K562 (cell line): ENCODE results near the gene ISOC1. TPM values are rescaled to one million over a fixed set of nuclear protein-coding genes. Genes with fewer than 3 reads are reported as not detected.

Experiments used
- CC2D1A ChIP-seq: fragments of 450-650 bp; IDR thresholded peaks from 2 replicates; pipeline ENCODE4 v1.6.1; 2017; ENCODE audit warnings: mild to moderate bottlenecking
- CTCF ChIP-seq, 3 experiments: IDR thresholded peaks in 2 of 3; conservative IDR thresholded peaks in 1 of 3; 2 replicates each; pipeline ENCODE4 v1.5.1; 2011 to 2012; ENCODE audit warnings: low read length in 3 of 3, mild to moderate bottlenecking in 3 of 3, control low read depth in 2 of 3, improper control_type of control experiment in 1 of 3, inconsistent platforms in 1 of 3, low read depth in 1 of 3, mixed read lengths in 1 of 3, moderate library complexity in 1 of 3; ENCODE audit not compliant: insufficient read depth in 2 of 3
- CXXC5 ChIP-seq: fragments of 250-450 bp; sonication (Bioruptor Pico); IDR thresholded peaks from 2 replicates; pipeline ENCODE4 v1.8.0; 2022; ENCODE audit warnings: inconsistent platforms, mild to moderate bottlenecking, moderate library complexity
- ETV6 ChIP-seq, 3 experiments: fragments of 150-350 bp in 1 of 3; sonication (generic) in 1 of 3; formaldehyde crosslinking in 1 of 3; IDR thresholded peaks; 2 replicates each; pipeline versions ENCODE4 v1.6.1 to v1.8.0; 2014 to 2022; ENCODE audit warnings: borderline replicate concordance in 2 of 3, low read depth in 2 of 3, antibody characterized with exemption in 1 of 3, low read length in 1 of 3, mild to moderate bottlenecking in 1 of 3, missing genetic modification reagents in 1 of 3
- FOXJ2 ChIP-seq: fragments of 200-800 bp; sonication (Bioruptor generic); IDR thresholded peaks from 2 replicates; pipeline ENCODE4 v1.6.1; 2016; ENCODE audit warnings: missing genetic modification characterization, missing compliant biosample characterization
- FOXP4 ChIP-seq: sonication (generic); formaldehyde crosslinking; IDR thresholded peaks from 2 replicates; pipeline ENCODE4 v1.8.0; 2022; ENCODE audit warnings: mild to moderate bottlenecking, missing genetic modification reagents, borderline replicate concordance
- GATAD2B ChIP-seq: fragments of 450-650 bp; IDR thresholded peaks from 2 replicates; pipeline ENCODE4 v1.6.1; 2017; ENCODE audit warnings: mild to moderate bottlenecking, borderline replicate concordance
- GTF2E2 ChIP-seq: fragments of 200-800 bp; sonication (Bioruptor generic); IDR thresholded peaks from 2 replicates; pipeline ENCODE4 v1.6.1; 2016; ENCODE audit warnings: missing genetic modification characterization, missing compliant biosample characterization
- MTA1 ChIP-seq: fragments of 450-650 bp; IDR thresholded peaks from 2 replicates; pipeline ENCODE4 v1.6.1; 2017; ENCODE audit warnings: borderline replicate concordance
- MYBL2 ChIP-seq, 2 experiments: fragments of 450-650 bp in 1 of 2; sonication (generic) in 1 of 2; formaldehyde crosslinking in 1 of 2; IDR thresholded peaks; 2 replicates each; pipeline versions ENCODE4 v1.6.1 to v1.8.1; 2017 to 2022; ENCODE audit warnings: borderline replicate concordance in 1 of 2, inconsistent platforms in 1 of 2, low read depth in 1 of 2, mild to moderate bottlenecking in 1 of 2, missing genetic modification reagents in 1 of 2, moderate library complexity in 1 of 2
- NRF1 ChIP-seq, 2 experiments: fragments of 450-650 bp; IDR thresholded peaks in 1 of 2; conservative IDR thresholded peaks in 1 of 2; 2 replicates each; pipeline ENCODE4 v1.6.1; 2014; ENCODE audit warnings: mild to moderate bottlenecking in 2 of 2
- PATZ1 ChIP-seq: fragments of 250-450 bp; sonication (Bioruptor Pico); IDR thresholded peaks from 2 replicates; pipeline ENCODE4 v1.5.0; 2020; ENCODE audit warnings: mild to moderate bottlenecking, borderline replicate concordance
- POLR2G ChIP-seq: fragments of 200-400 bp; formaldehyde crosslinking; IDR thresholded peaks from 2 replicates; pipeline ENCODE4 v1.6.1; 2017; ENCODE audit warnings: low read depth, mild to moderate bottlenecking, antibody characterized with exemption, low read length, moderate library complexity
- RBM22 ChIP-seq: fragments of 200-400 bp; formaldehyde crosslinking; IDR thresholded peaks from 2 replicates; pipeline ENCODE4 v1.6.1; 2018; ENCODE audit warnings: low read length, low read depth; ENCODE audit not compliant: poor library complexity, severe bottlenecking
- SIN3B ChIP-seq: fragments of 450-650 bp; IDR thresholded peaks from 2 replicates; pipeline ENCODE4 v1.6.1; 2017; ENCODE audit warnings: low read depth, mild to moderate bottlenecking, moderate library complexity
- TEAD1 ChIP-seq, 2 experiments: fragments of 450-650 bp in 1 of 2; sonication (generic) in 1 of 2; formaldehyde crosslinking; IDR thresholded peaks; 2 replicates each; pipeline versions ENCODE4 v1.4.0 to v1.8.0; 2020 to 2022; ENCODE audit warnings: mild to moderate bottlenecking in 2 of 2, missing genetic modification reagents in 1 of 2
- XRCC3 ChIP-seq: fragments of 450-650 bp; IDR thresholded peaks from 2 replicates; pipeline ENCODE4 v1.6.1; 2017; ENCODE audit warnings: mild to moderate bottlenecking, moderate library complexity
- ZBED1 ChIP-seq: IDR thresholded peaks from 2 replicates; pipeline ENCODE4 v1.6.1; 2014
- ZFPM2 ChIP-seq: fragments of 250-450 bp; sonication (Bioruptor Pico); IDR thresholded peaks from 2 replicates; pipeline ENCODE4 v1.5.1; 2022; ENCODE audit warnings: mild to moderate bottlenecking
- ZNF140 ChIP-seq: fragments of 250-450 bp; sonication (Bioruptor Pico); IDR thresholded peaks from 2 replicates; pipeline ENCODE4 v1.8.0; 2021; ENCODE audit warnings: moderate library complexity, mild to moderate bottlenecking, inconsistent platforms
- ZNF431 ChIP-seq: sonication (generic); formaldehyde crosslinking; IDR thresholded peaks from 2 replicates; pipeline ENCODE4 v1.8.0; 2022; ENCODE audit warnings: mild to moderate bottlenecking, missing genetic modification reagents
- polyA plus RNA-seq, 8 experiments: library from polyadenylated mRNA; depleted of rRNA in 4 of 8; stranded (reverse) in 5 of 8; unstranded in 3 of 8; fragments of >200 nt; fragmentation: Nextera tagmentation in 2 of 8; fragmentation: Illumina TruSeq in 1 of 8; extraction: Ambion mirVana in 2 of 8; extraction: Trizol in 1 of 8; gene quantifications; 2 replicates each; pipeline versions ENCODE4 v1.2.1 to v1.2.3, GENCODE V29; 2011 to 2014; ENCODE audit warnings: inconsistent platforms in 1 of 8, missing spikeins in 1 of 8
- total RNA-seq, 7 experiments: library from RNA; depleted of rRNA in 6 of 7; stranded (reverse); fragments of >200 nt in 6 of 7; fragmentation: Illumina TruSeq in 2 of 7; extraction: Trizol in 2 of 7; gene quantifications; 2 replicates each; pipeline versions ENCODE4 v1.2.1 to v1.2.3, GENCODE V29; 2011 to 2021; ENCODE audit warnings: low replicate concordance in 1 of 7

The ISOC1 gene
- total and polyA plus RNA-seq, 9 of the 15 experiments (the other 6 are each of a cell fraction or from before 2014, with no cell fraction given) = 14.0 to 67.9 (median 51.3) TPM

GRCh38 chr5:129094087-129094923, at the start of gene ISOC1 (continued):
- peak; percentile 72 for TF ChIP-seq GATAD2B
- TF ChIP-seq XRCC3 = no peak
- peak; percentile 68 for TF ChIP-seq MTA1
- no peak for TF ChIP-seq ZFPM2 (CRISPR knock-in tag)
- 0 out of 4 replicates have a peak, but pooled peaks of 1 of the 2 experiments have one; percentile 9 for TF ChIP-seq TEAD1 (CRISPR knock-in tag; IDR thresholded peaks at IDR 0.05)
- 0 out of 2 replicates have a peak, but pooled peaks have one; percentile 53 for TF ChIP-seq PATZ1 (CRISPR knock-in tag)
- TF ChIP-seq CXXC5 = peak; percentile 90
- TF ChIP-seq ZBED1 = no peak
- TF ChIP-seq ZNF431 (CRISPR knock-in tag) = peak; percentile 79
- TF ChIP-seq SIN3B = peak; percentile 10; the same call in 1 of the 2 replicates
- TF ChIP-seq POLR2G = peak; percentile 97
- TF ChIP-seq MYBL2 (IDR thresholded peaks at IDR 0.05; ENCODE audit: low read depth) = no peak
- TF ChIP-seq MYBL2 (CRISPR knock-in tag; IDR thresholded peaks at IDR 0.05; ENCODE audit: borderline replicate concordance) = no peak
- TF ChIP-seq ZNF140 (CRISPR knock-in tag) = no peak
- peak; percentile 93 to 94 for TF ChIP-seq NRF1 (conservative IDR thresholded peaks at IDR 0.05 in 1 of 2, IDR thresholded peaks at IDR 0.05 in 1 of 2)
- TF ChIP-seq CTCF (IDR thresholded peaks at IDR 0.05 in 2 of 3, conservative IDR thresholded peaks at IDR 0.05 in 1 of 3; ENCODE audit: insufficient read depth in 2 of 3, low read depth in 1 of 3, low read length in 3 of 3) = peak; percentile 28 to 48 (median 35); a peak in 3 of 6 replicates
- no peak for TF ChIP-seq CC2D1A
- no peak for TF ChIP-seq ETV6 (IDR thresholded peaks at IDR 0.05; ENCODE audit: borderline replicate concordance in 1 of 2, low read depth in 2 of 2, low read length in 1 of 2)
- peak; percentile 80; the same call in 1 of the 2 replicates for TF ChIP-seq ETV6 (CRISPR knock-in tag; IDR thresholded peaks at IDR 0.05; ENCODE audit: borderline replicate concordance)
- no peak; the same call in 1 of the 2 replicates for TF ChIP-seq GTF2E2 (tag)
- peak; percentile 89; the same call in 1 of the 2 replicates for TF ChIP-seq FOXP4
- peak; percentile 3 for TF ChIP-seq RBM22
- no peak for TF ChIP-seq FOXJ2 (tag)
